HUES6 (cell line): Measurements from ENCODE around the gene CEP44.
"Not testable (repeated sequence)": the region's sequence is repeated elsewhere in the genome, so short reads cannot be mapped to it uniquely, and the experiment has no call there.

Source experiments
- H3K27ac ChIP-seq: 2 replicates; pipeline ENCODE4 v1.7.0; 2013; ENCODE audit warnings: low read depth, mild to moderate bottlenecking, low read length, inconsistent platforms
- H3K27me3 ChIP-seq: 2 replicates; pipeline ENCODE4 v1.6.1; 2013; ENCODE audit warnings: low read length; ENCODE audit not compliant: control insufficient read depth, insufficient read depth
- H3K36me3 ChIP-seq: 2 replicates; pipeline ENCODE4 v1.6.1; 2013; ENCODE audit warnings: low read length; ENCODE audit not compliant: control insufficient read depth, insufficient read depth
- H3K4me1 ChIP-seq: 2 replicates; pipeline ENCODE4 v1.6.1; 2013; ENCODE audit warnings: low read length; ENCODE audit not compliant: control insufficient read depth, insufficient read depth
- H3K4me3 ChIP-seq: 2 replicates; pipeline ENCODE4 v1.5.1; 2013; ENCODE audit warnings: low read depth, low read length
- H3K9ac ChIP-seq: one replicate; pipeline ENCODE4 v1.6.1; 2013; ENCODE audit warnings: mild to moderate bottlenecking, low read length
- H3K9me3 ChIP-seq: 2 replicates; pipeline ENCODE4 v1.6.1; 2013; ENCODE audit warnings: low read depth, low read length; ENCODE audit not compliant: control insufficient read depth, insufficient read depth

The CEP44 gene

DNA sequence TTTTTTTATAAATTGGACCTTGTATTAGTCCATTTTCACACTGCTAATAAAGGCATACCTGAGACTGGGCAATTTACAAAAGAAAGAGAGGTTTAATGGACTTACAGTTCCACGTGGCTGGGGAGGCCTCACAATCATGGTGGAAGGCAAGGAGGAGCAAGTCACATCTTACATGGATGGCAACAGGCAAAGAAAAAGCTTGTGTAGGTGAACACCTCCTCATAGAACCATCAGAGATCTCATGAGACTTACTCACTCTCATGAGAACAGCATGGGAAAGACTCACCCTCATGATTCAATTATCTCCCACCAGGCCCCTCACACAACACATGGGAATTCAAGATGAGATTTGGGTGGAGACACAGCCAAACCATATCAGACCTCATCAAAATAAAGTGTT, 80.1 kb downstream of the CEP44 start:
- H3K36me3 ChIP-seq, H3K27me3 ChIP-seq, H3K4me3 ChIP-seq, H3K4me1 ChIP-seq, H3K9ac ChIP-seq, H3K27ac ChIP-seq: not testable (repeated sequence)
- peaks cover 16% of the 10 kb centered on the region for H3K9me3 ChIP-seq

- H3K4me3 ChIP-seq = no peak overlapping the region
- H3K27me3 ChIP-seq = no peaks in the 10 kb centered on the region
- peaks cover 3% of the 10 kb centered on the region; the same call in 1 of the 2 replicates for H3K36me3 ChIP-seq
- H3K4me1 ChIP-seq = peaks cover 4% of the 10 kb centered on the region; the same call in 1 of the 2 replicates
- H3K27ac ChIP-seq = peak overlapping the region; percentile 60; the same call in 1 of the 2 replicates
- peaks cover 16% of the 10 kb centered on the region for H3K9me3 ChIP-seq
- H3K9ac ChIP-seq = no peak overlapping the region
Measured at GRCh38 chr4:174365018-174365587, 81.4 kb downstream of the CEP44 start.

DNA sequence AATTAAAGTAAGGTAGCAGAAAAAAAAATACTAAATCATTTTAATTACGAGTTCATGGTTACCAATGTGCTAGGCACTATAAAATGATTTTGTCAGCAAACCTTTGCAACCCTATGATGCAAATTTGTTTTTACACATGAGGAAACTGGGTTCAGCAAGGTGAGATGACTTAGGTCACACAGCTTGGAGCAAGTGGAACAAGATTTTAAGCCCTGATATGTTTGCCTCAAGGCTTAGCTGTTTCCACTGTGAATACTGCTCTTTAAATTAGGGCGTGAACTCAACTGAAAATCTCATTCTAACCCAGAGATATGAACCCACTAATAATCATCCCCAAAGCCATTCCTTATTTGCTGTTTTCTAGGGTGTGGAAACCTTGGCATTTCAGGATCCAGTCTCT, 86.3 kb downstream of the CEP44 start:
- Histone ChIP-seq H3K9ac (no peak overlapping the region), H3K36me3 (peaks cover 3% of the 10 kb centered on the region; the same call in 1 of the 2 replicates), H3K27me3 (no peaks in the 10 kb centered on the region), H3K4me3 (no peak overlapping the region), H3K4me1 (peaks cover 4% of the 10 kb centered on the region; the same call in 1 of the 2 replicates), H3K9me3 (peaks cover 10% of the 10 kb centered on the region), H3K27ac (no peak overlapping the region)

DNA sequence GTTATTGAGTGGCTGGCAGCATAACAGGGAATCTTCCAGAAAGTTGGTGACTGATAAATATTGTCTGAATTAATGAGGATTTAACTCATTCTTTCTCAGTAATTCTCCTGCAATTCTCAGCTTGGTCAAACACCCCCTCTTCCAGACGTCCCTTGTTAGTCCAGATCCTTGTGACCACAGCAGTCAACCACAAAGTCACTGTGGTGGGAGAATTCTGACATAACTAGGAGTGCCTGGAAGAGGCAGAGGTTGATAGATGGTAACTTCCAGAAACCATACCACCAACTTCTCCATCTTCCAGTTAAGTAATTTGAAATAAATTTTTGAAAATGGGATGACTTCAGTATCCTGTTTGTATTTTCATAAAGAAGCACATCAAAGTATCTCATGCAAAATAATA, 90.1 kb downstream of the CEP44 start:
- H3K27ac ChIP-seq = no peak overlapping the region
- H3K27me3 ChIP-seq = no peaks in the 10 kb centered on the region
- no peak overlapping the region for H3K4me3 ChIP-seq
- no peaks in the 10 kb centered on the region for H3K36me3 ChIP-seq
- no peaks in the 10 kb centered on the region; the same call in 1 of the 2 replicates for H3K9me3 ChIP-seq
- no peak overlapping the region for H3K9ac ChIP-seq
- peaks cover 14% of the 10 kb centered on the region for H3K4me1 ChIP-seq

- Histone ChIP-seq H3K4me3 (no peak overlapping the region), H3K27me3 (no peaks in the 10 kb centered on the region), H3K9ac (peak overlapping the region; percentile 71), H3K36me3 (no peaks in the 10 kb centered on the region), H3K27ac (peak overlapping the region; percentile 47; the same call in 1 of the 2 replicates), H3K9me3 (no peaks in the 10 kb centered on the region), H3K4me1 (peaks cover 29% of the 10 kb centered on the region)
Measured at GRCh38 chr4:174375422-174375821, 91.7 kb downstream of the CEP44 start.

- Histone ChIP-seq H3K4me1 (peaks cover 48% of the 10 kb centered on the region), H3K9ac (no peak overlapping the region), H3K9me3 (no peaks in the 10 kb centered on the region), H3K27ac (peak overlapping the region; percentile 26; the same call in 1 of the 2 replicates), H3K36me3 (no peaks in the 10 kb centered on the region), H3K27me3 (no peaks in the 10 kb centered on the region), H3K4me3 (no peak overlapping the region)
Measured at GRCh38 chr4:174377613-174378012, 93.9 kb downstream of the CEP44 start.

GRCh38 chr4:174378951-174379350, 95.2 kb downstream of the CEP44 start:
- H3K27me3 ChIP-seq = no peaks in the 10 kb centered on the region
- H3K4me3 ChIP-seq = no peak overlapping the region
- H3K27ac ChIP-seq = no peak overlapping the region; the same call in 1 of the 2 replicates
- no peaks in the 10 kb centered on the region for H3K36me3 ChIP-seq
- peaks cover 60% of the 10 kb centered on the region for H3K4me1 ChIP-seq
- H3K9me3 ChIP-seq = no peaks in the 10 kb centered on the region
- peak overlapping the region; percentile 85 for H3K9ac ChIP-seq

GRCh38 chr4:174380206-174380605, 96.5 kb downstream of the CEP44 start:
- H3K9ac ChIP-seq = peak overlapping the region; percentile 85
- H3K27me3 ChIP-seq, H3K4me3 ChIP-seq, H3K9me3 ChIP-seq, H3K36me3 ChIP-seq: not testable (repeated sequence)
- H3K27ac ChIP-seq = peak overlapping the region; percentile 92; the same call in 1 of the 2 replicates
- H3K4me1 ChIP-seq = peaks cover 59% of the 10 kb centered on the region

- Histone ChIP-seq H3K4me1 (peaks cover 52% of the 10 kb centered on the region), H3K4me3 (no peak overlapping the region), H3K36me3 (no peaks in the 10 kb centered on the region), H3K27ac (peak overlapping the region; percentile 81; the same call in 1 of the 2 replicates), H3K9ac (peak overlapping the region; percentile 85), H3K9me3 (no peaks in the 10 kb centered on the region), H3K27me3 (no peaks in the 10 kb centered on the region)
Measured at GRCh38 chr4:174380699-174381439, 97.2 kb downstream of the CEP44 start.

DNA sequence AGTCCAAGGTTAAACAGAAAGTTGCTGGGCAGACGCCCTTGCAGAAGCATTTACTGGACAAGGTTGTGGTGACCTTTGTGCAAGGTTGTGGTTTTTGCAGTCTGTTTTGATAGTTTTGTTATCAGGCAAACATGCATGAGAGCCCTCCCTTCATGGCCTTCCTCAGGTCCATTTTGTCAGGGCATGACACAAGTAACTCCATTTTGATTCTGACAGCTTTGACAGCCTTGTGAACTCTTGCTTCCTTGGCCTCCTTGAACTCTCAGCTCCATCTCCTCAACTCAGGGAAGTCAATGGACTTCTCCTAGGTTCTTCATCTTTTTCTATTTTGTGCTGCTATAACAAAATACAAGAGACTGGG, 97.7 kb downstream of the CEP44 start:
- Histone ChIP-seq H3K9me3 (no peaks in the 10 kb centered on the region), H3K27ac (peak overlapping the region; percentile 81; the same call in 1 of the 2 replicates), H3K9ac (peak overlapping the region; percentile 85), H3K4me1 (peaks cover 47% of the 10 kb centered on the region), H3K36me3 (no peaks in the 10 kb centered on the region), H3K4me3 (no peak overlapping the region), H3K27me3 (no peaks in the 10 kb centered on the region)
